GM21526 (cell line): ENCODE data around the gene BCL6.
A peak's percentile ranks its signal among the peaks of the same experiment; 100 is the strongest.

Experiments
- ATAC-seq: cut with Tn5 transposase; IDR thresholded peaks from one replicate; pipeline ENCODE4 v1.9.1; 2021; ENCODE audit warnings: moderate library complexity; ENCODE audit not compliant: unreplicated experiment, low FRiP score

Gene BCL6

DNA sequence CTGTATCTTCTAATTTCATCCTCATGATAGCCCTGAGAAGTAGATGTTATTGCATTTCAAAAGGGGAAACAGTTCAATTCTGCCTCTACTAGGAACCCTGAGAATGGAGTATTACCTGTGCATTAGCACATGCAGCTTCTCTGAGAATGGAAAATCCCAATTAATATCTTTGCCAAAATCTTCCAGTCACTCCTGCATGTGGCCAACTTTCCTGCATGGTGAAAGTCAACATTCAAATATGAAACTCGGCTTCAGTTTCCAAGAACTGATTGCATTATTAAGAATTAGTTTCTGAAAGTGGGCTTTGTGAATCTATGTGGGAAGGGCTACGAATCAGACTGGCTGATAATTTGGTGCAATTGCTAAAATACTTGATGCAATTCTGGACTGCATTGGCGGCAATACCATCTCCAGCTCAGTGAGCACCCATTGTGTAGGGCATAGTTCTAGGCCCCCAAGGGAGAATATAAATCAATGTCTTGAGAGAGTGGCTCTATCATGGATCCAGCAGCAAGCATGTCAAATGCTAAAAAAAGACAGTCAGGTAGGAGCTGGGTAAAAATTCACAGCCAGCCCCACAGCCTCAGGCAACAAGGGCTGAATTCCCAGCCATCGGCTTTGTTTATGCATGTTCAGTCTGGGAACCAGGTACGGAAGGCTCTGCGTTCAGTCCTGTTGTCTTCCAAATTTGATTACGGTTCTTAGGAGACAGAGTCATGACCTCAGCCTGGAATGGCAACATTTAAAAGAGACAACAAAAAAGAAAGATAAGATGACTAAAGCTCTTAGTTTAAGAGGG, 18.8 kb upstream of the BCL6 start:
- no peak for ATAC-seq

GRCh38 chr3:187762792-187763191, 17.5 kb upstream of the BCL6 start:
- no peak for ATAC-seq

DNA sequence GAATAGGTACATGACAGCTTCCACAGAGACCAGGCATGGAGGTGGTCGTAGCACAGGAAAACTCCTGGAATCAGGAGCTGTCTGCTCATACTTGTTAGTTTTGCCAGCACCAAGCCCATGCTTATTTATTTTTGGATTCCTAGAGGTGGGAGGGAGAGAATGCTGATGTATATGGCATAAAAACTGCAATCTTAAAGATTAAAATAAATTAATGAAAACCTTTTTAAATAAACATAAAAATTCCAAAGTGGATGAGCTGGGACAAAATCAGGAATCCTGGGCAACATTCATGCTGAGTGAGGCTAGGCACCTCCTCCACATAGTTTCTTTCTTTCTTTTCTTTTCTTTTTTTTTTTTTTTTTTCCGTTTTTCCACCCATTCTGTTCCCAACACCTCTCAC, 14.3 kb upstream of the BCL6 start:
- ATAC-seq: no peak

- ATAC-seq: no peak
These were observed 13.2 kb upstream of the BCL6 start for GRCh38 chr3:187758318-187758955.

DNA sequence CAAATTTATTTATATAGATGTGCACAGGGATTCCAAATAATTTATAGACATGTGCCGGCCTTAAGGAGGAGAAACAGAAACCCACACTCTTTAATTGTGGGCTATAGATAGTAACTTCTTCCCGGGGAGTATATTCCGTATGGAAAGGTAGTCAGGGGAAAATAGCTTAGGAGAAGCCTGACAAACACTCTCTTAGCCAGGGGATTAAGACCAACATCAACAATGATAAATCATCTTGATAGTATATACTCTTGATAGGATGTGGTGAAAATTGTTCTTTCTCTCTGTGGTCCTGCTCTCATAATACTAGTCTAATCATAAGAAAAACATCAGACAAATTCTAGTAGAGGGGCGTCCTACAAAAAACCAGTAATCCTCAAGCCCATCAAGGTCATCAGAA, 8.2 kb upstream of the BCL6 start:
- ATAC-seq: no peak

- no peak for ATAC-seq
These were observed 5.3 kb upstream of the BCL6 start for GRCh38 chr3:187750513-187751123.

GRCh38 chr3:187750006-187750512, 4.8 kb upstream of the BCL6 start:
- ATAC-seq: no peak

DNA sequence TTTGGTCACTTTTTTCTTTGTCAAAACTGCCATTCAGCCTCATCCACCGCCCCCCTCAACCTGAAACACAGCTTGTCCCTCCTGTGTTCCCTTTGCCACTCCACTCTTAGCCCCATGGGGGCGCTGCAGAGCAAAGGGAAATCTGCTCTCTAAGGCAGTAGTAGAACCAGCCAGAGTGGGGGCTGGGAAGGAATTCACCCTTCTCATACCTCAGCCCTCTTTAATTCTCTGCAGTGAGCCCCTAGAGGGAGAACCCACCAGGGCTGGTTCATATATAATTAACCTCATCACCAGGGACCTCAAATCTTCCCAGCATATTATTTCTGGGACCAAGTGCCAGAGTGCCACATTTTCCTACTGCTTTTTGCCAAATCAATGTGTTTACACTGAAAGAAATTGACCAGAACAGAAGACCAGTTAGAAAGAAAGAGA, 2.8 kb upstream of the BCL6 start:
- ATAC-seq: peak; percentile 41

DNA sequence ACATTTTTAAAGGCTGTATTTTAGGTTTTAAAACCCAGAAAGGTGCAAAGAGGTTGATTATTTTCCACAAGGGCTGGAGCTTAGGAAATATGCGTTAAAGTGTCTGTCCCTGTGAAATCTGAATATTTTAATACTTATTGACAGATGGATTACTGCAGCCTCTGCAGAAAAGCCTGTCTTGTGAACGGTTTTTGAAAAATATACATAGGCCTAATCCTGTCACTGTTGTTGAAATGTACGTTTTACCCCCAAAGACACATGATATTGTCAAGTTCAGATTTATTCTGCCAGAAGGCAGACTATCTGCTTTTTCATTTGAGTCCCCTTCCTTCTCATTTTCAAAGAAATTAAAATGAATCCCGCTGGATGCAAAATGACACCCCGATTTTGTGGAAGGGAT, 2.2 kb upstream of the BCL6 start:
- no peak for ATAC-seq

GRCh38 chr3:187746442-187747281, 1.4 kb upstream of the BCL6 start:
- ATAC-seq: no peak

DNA sequence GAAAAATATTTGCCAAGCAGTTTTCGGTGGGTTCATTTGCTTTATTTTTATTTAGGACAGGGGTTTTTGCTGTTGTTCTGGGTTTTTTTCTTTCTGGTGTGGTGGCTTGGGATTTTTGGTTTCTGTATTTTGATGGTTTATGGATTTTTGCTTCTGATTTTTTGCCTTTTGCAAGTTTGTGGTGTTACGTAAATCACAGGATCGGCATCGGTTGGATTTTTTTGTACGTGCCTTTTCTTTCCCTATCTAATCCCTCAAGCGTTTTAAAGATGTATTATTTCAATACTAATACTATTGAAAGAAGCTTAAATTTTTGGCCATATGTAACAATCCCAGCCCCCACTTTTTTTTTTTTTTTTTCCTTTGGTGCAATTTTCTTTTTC, 782 bp upstream of the BCL6 start:
- no peak for ATAC-seq

DNA sequence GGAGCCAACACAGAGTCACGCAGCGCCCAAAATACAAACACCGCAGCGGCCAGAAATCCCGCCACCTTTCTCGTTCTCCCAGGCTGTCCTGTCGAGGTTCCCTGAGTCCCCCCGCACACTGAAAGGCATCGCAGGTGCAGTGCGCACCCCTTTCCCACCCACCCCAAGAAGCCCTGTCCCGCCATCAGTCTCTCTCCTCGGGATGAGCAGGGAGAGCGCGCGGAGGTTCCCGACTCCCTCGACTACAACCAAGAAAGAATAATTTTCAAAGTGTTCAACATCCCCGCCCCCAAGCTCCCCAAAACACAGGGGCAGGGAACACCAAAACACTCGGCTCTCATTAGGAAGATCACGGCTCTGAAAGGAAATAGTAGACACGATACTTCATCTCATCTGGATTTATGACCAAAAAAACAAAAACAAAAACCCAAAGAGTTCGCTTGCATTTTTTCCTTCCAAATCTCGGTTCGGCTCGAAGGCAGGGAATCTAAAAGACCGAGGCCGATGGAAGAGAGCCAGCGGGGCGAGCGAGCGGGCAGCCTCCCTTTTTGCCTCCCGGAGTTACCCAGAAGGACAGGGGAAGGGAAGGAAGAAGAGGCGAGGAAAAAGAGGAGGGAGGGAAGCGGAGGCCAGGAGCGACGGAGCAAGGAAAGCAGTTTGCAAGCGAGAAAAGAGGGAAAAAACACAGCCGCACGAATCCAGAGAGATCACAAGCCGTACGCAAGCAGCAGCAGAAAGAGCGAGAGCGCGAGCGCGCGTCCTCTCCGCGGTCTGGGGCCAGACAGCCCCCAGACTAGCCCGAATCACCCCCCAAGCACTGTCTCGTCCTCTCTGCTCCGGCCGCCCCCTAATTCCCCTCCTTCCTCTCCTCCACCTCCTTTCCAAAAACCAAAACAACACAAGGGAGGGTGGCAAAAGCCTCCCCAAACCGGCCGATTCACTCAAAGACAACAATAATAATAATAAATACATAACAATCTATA, 808 bp downstream of the BCL6 start:
- ATAC-seq: no peak

DNA sequence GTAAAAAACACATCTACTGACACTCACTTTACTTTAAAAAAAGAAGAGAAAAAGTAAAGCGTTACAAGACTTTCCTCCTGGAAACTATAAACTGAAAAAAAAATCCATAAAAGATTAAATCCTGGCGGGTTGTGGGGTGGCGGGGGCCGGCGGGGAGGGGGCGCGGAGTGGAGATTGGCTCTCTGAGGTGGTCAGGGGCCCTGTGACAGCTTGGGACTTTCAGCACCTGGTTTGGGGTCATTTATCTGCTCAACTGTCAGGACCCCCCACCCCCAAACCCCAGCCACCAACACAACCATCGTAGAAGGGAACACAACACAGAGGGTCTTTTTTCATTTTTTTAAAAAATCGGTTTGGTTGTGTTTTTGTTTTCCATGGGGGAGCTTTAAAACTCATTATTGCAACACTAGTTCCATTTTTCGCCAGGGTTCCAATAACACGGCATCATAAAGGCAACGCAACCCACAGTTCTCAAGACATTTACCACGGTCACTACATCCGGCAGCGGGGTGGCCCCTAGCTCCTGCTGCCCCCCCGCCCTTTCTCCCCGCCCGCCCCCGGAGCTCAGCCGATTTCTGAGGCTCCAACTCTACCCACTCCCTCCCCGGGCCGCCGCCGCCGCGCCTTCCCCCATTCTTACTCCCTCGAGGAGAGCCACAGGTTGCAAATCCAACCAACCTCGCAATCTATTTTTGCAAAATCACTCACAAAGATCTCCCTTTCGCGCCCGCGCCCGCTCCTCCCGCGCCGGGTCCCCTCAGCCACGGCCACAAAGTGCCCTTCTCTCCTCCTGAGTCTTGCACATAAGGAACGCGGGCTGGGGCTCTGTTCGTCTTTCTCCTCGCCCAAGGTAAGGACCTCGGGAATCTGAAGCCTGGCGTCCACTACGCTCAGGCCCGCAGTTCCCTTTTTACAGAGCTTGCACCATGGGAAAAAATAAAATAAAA, 1.8 kb downstream of the BCL6 start:
- no peak for ATAC-seq

DNA sequence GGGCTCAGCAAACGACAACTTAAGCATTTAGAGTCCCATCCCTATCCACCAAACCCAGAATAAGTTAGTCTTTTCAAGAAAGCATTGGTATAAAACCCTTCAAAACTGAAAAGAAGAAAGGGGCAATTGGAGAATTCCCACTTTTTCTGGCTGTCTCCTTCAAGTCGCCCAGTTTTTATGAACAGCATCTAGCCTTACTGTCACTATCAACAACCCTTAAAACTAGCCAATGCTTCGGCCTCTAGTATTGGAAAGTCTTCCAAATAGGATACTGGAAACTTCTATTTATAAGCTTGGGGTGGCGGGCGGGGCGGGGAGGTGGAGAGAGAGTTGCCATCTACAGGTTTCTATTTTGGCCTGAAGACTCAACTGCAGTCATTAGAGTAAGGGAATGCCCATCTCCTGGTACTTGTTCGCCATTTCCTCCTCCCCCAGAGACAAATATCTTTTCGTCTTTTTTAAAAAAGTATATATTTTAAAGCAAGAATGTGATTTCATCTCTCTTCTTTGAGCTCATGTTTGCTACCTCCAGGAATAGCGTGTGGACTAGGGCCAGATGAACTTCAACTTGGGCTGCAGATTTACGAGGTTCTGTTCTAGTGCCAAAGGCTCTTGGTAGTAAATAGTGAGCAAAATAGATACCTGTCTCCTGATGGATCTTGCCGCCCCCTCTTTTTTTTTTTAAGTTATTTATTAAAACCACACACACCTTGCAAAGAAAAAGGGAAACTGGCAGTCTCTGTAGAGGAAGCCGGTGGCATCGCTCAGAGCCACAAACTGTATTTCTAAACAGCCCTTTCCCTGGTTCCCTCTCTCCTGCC, 2.7 kb downstream of the BCL6 start:
- ATAC-seq: no peak

GRCh38 chr3:187741403-187742350, 3.6 kb downstream of the BCL6 start:
- no peak for ATAC-seq
